WTC11 (cell line): ENCODE data around the gene DGKG. TPM values are rescaled to one million over a fixed set of nuclear protein-coding genes. Genes with fewer than 3 reads are reported as not detected.

Source experiments
- ATAC-seq: fragments of 200-7000 bp; cut with Tn5 transposase; 2 replicates; pipeline ENCODE4 v1.10.0; 2021; ENCODE audit warnings: mild to moderate bottlenecking, moderate library complexity
- CTCF ChIA-PET: fragments of 300-600 bp; sonication (Branson Sonifier 250); formaldehyde crosslinking; loops from one replicate; lab custom pipeline; 2021; ENCODE audit warnings: antibody characterized with exemption; lab: Charles Lee
- POLR2A ChIA-PET: fragments of 350-600 bp; sonication (Branson Sonifier 250); formaldehyde crosslinking; loops from one replicate; lab custom pipeline; 2021; ENCODE audit warnings: antibody characterized with exemption; lab: Charles Lee
- DNase-seq: peaks from one replicate; pipeline ENCODE4 v3.0.0; 2021; ENCODE audit warnings: low spot score
- H3K27ac Mint-ChIP-seq: 2 replicates; pipeline ENCODE4 v1.8.0; 2021; ENCODE audit warnings: mixed read lengths
- H3K27me3 Mint-ChIP-seq: 2 replicates; pipeline ENCODE4 v1.8.0; 2021; ENCODE audit warnings: low read depth, mild to moderate bottlenecking, moderate library complexity, mixed read lengths
- H3K36me3 Mint-ChIP-seq: 2 replicates; pipeline ENCODE4 v1.8.0; 2021; ENCODE audit warnings: mixed read lengths
- H3K4me1 Mint-ChIP-seq: 2 replicates; pipeline ENCODE4 v1.8.0; 2022; ENCODE audit warnings: mixed read lengths
- H3K4me3 Mint-ChIP-seq: 2 replicates; pipeline ENCODE4 v1.8.0; 2021; ENCODE audit warnings: mild to moderate bottlenecking, moderate library complexity, mixed read lengths
- H3K9me3 Mint-ChIP-seq: 2 replicates; pipeline ENCODE4 v1.8.0; 2021; ENCODE audit warnings: mixed read lengths
- E2F1 ChIP-seq: sonication (generic); formaldehyde crosslinking; IDR thresholded peaks from 2 replicates; pipeline ENCODE4 v1.8.0; 2022; ENCODE audit warnings: mild to moderate bottlenecking, missing genetic modification reagents
- E2F5 ChIP-seq: sonication (generic); formaldehyde crosslinking; IDR thresholded peaks from 2 replicates; pipeline ENCODE4 v1.8.1; 2022; ENCODE audit warnings: mild to moderate bottlenecking, moderate library complexity, missing genetic modification reagents
- GRHL2 ChIP-seq: fragments of 250-450 bp; sonication (Bioruptor Pico); IDR thresholded peaks from 2 replicates; pipeline ENCODE4 v1.8.0; 2022; ENCODE audit warnings: mild to moderate bottlenecking, moderate library complexity; ENCODE audit not compliant: insufficient replicate concordance, severe bottlenecking
- MXD4 ChIP-seq: fragments of 250-450 bp; sonication (Bioruptor Pico); IDR thresholded peaks from 2 replicates; pipeline ENCODE4 v1.8.0; 2021; ENCODE audit warnings: mild to moderate bottlenecking, moderate library complexity, borderline replicate concordance
- NFATC4 ChIP-seq: fragments of 250-450 bp; sonication (Bioruptor Pico); IDR thresholded peaks from 2 replicates; pipeline ENCODE4 v1.9.0; 2021; ENCODE audit warnings: mild to moderate bottlenecking
- NFE2L1 ChIP-seq: sonication (generic); formaldehyde crosslinking; IDR thresholded peaks from 2 replicates; pipeline ENCODE4 v1.8.1; 2023; ENCODE audit warnings: missing genetic modification reagents
- NR2C2 ChIP-seq: sonication (generic); formaldehyde crosslinking; IDR thresholded peaks from 2 replicates; pipeline ENCODE4 v1.8.0; 2022; ENCODE audit warnings: mild to moderate bottlenecking, missing genetic modification reagents
- NR3C1 ChIP-seq: sonication (generic); formaldehyde crosslinking; conservative IDR thresholded peaks from 2 replicates; pipeline ENCODE4 v1.8.1; 2023; ENCODE audit warnings: low read depth, mild to moderate bottlenecking, missing genetic modification reagents
- TP53 ChIP-seq: sonication (generic); formaldehyde crosslinking; IDR thresholded peaks from 2 replicates; pipeline ENCODE4 v1.8.1; 2023; ENCODE audit warnings: mild to moderate bottlenecking, missing genetic modification reagents
- USF2 ChIP-seq: sonication (generic); formaldehyde crosslinking; IDR thresholded peaks from 2 replicates; pipeline ENCODE4 v1.8.1; 2023; ENCODE audit warnings: mild to moderate bottlenecking, missing genetic modification reagents, moderate library complexity
- ZNF232 ChIP-seq: sonication (generic); formaldehyde crosslinking; IDR thresholded peaks from 2 replicates; pipeline ENCODE4 v1.8.0; 2022; ENCODE audit warnings: mild to moderate bottlenecking, missing genetic modification reagents
- ZNF396 ChIP-seq: fragments of 250-450 bp; sonication (Bioruptor Pico); IDR thresholded peaks from 2 replicates; pipeline ENCODE4 v1.8.0; 2021; ENCODE audit warnings: mild to moderate bottlenecking, moderate library complexity, borderline replicate concordance
- ZNF416 ChIP-seq: fragments of 250-450 bp; sonication (Bioruptor Pico); IDR thresholded peaks from 2 replicates; pipeline ENCODE4 v1.9.0; 2021; ENCODE audit warnings: mild to moderate bottlenecking, inconsistent platforms
- ZNF671 ChIP-seq: fragments of 250-450 bp; sonication (Bioruptor Pico); IDR thresholded peaks from 2 replicates; pipeline ENCODE4 v1.8.0; 2021; ENCODE audit warnings: mild to moderate bottlenecking
- total RNA-seq: library from RNA; stranded (reverse); gene quantifications from 3 replicates; pipeline ENCODE4 v1.2.3, GENCODE V29; 2021
- TF ChIP-seq, protein P1 (sequence below): sonication (generic); formaldehyde crosslinking; IDR thresholded peaks from 2 replicates; pipeline ENCODE4 v1.8.1; 2023; ENCODE audit warnings: mild to moderate bottlenecking, missing genetic modification reagents, moderate library complexity
- TF ChIP-seq, protein P2 (sequence below): sonication (generic); formaldehyde crosslinking; IDR thresholded peaks from 2 replicates; pipeline ENCODE4 v1.8.0; 2022; ENCODE audit warnings: mild to moderate bottlenecking, missing genetic modification reagents
- TF ChIP-seq, protein P3 (sequence below): sonication (generic); formaldehyde crosslinking; conservative IDR thresholded peaks from 2 replicates; pipeline ENCODE4 v1.8.1; 2023; ENCODE audit warnings: mild to moderate bottlenecking, low read depth, missing genetic modification reagents, moderate library complexity
- TF ChIP-seq, protein P4 (sequence below): fragments of 200-600 bp; IDR thresholded peaks from 2 replicates; pipeline ENCODE4 v1.8.0; 2022; ENCODE audit warnings: antibody characterized with exemption

The DGKG gene
- total RNA-seq, 1 experiment from 2014 or later = 0.92 TPM

DNA sequence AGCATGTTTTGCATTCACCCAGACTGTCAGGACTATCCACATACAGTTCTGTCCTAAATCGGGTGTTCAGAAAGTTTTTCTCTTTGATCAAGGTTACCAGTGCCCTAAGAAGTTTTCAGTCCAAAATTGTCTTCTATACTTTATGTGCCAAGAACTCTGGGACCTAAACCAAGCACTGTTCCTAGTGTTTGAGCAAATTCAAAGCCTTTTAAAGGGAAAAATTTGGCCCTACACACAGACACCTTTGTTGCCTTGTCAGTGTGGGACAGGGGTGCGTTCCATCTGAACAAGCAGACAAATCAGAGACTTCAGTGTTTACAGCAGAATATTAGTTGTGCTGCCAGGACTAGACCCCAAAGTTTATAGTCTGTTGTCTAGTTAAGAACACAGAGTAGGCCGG is 50.6 kb downstream of the DGKG start:
- Mint-ChIP-seq H3K4me3 (no peak overlapping the region), H3K9me3 (no peaks in the 10 kb centered on the region), H3K27me3 (no peaks in the 10 kb centered on the region), H3K4me1 (peaks cover 8% of the 10 kb centered on the region), H3K36me3 (no peaks in the 10 kb centered on the region), H3K27ac (no peak overlapping the region)
- ChIA-PET CTCF (interaction anchor here (1.0 to 1.3 kb wide), 3 partner anchors 22 to 533 kb away, joined by 3 to 5 read pairs (median 4); no protein-coding TSS in a partner anchor), POLR2A (no interaction called here)
- ATAC-seq = no peak
- DNase-seq = no peak
- TF ChIP-seq E2F1 (no peak), USF2 (CRISPR knock-in tag) (no peak), NR3C1 (CRISPR knock-in tag) (no peak)
- TF ChIP-seq, protein P1, sequence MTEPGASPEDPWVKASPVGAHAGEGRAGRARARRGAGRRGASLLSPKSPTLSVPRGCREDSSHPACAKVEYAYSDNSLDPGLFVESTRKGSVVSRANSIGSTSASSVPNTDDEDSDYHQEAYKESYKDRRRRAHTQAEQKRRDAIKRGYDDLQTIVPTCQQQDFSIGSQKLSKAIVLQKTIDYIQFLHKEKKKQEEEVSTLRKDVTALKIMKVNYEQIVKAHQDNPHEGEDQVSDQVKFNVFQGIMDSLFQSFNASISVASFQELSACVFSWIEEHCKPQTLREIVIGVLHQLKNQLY (CRISPR knock-in tag) = no peak
- TF ChIP-seq, protein P2, sequence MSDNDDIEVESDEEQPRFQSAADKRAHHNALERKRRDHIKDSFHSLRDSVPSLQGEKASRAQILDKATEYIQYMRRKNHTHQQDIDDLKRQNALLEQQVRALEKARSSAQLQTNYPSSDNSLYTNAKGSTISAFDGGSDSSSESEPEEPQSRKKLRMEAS (CRISPR knock-in tag) = no peak

DNA sequence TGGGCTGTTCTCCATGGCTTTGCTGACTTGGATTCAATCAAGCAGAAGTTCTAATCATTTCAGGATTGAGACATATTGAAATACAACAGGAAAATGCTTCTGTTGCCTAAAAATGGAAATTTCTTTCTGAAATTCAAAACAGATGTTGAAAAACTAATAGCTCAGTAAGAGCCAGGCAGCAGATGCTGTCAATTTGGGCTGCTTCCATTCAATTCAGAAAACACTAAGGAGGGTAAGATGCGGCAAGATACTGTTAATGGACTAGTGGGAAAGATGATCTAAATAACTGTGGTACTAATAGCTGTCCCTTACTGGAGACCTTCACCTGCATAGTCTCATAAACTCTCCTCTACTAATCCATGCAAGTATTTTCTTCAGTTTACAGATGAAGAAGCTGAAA is 53.5 kb downstream of the DGKG start:
- no peak for ATAC-seq
- DNase-seq = no peak

More for the DNA sequence above, 53.5 kb downstream of the DGKG start:
- H3K4me1 Mint-ChIP-seq = peaks cover 10% of the 10 kb centered on the region
- no peaks in the 10 kb centered on the region for H3K9me3 Mint-ChIP-seq
- H3K27ac Mint-ChIP-seq = no peak overlapping the region
- TF ChIP-seq GRHL2 = no peak
- no peak for TF ChIP-seq NFE2L1 (CRISPR knock-in tag)
- TF ChIP-seq, protein P3, sequence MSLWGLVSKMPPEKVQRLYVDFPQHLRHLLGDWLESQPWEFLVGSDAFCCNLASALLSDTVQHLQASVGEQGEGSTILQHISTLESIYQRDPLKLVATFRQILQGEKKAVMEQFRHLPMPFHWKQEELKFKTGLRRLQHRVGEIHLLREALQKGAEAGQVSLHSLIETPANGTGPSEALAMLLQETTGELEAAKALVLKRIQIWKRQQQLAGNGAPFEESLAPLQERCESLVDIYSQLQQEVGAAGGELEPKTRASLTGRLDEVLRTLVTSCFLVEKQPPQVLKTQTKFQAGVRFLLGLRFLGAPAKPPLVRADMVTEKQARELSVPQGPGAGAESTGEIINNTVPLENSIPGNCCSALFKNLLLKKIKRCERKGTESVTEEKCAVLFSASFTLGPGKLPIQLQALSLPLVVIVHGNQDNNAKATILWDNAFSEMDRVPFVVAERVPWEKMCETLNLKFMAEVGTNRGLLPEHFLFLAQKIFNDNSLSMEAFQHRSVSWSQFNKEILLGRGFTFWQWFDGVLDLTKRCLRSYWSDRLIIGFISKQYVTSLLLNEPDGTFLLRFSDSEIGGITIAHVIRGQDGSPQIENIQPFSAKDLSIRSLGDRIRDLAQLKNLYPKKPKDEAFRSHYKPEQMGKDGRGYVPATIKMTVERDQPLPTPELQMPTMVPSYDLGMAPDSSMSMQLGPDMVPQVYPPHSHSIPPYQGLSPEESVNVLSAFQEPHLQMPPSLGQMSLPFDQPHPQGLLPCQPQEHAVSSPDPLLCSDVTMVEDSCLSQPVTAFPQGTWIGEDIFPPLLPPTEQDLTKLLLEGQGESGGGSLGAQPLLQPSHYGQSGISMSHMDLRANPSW (CRISPR knock-in tag) = no peak
- TF ChIP-seq ZNF396 (CRISPR knock-in tag) = no peak
- TF ChIP-seq ZNF416 (CRISPR knock-in tag) = no peak
- no peak for TF ChIP-seq E2F5 (CRISPR knock-in tag)
- TF ChIP-seq ZNF232 (CRISPR knock-in tag) = no peak
- TF ChIP-seq MXD4 (CRISPR knock-in tag) = no peak
- TF ChIP-seq, protein P4, sequence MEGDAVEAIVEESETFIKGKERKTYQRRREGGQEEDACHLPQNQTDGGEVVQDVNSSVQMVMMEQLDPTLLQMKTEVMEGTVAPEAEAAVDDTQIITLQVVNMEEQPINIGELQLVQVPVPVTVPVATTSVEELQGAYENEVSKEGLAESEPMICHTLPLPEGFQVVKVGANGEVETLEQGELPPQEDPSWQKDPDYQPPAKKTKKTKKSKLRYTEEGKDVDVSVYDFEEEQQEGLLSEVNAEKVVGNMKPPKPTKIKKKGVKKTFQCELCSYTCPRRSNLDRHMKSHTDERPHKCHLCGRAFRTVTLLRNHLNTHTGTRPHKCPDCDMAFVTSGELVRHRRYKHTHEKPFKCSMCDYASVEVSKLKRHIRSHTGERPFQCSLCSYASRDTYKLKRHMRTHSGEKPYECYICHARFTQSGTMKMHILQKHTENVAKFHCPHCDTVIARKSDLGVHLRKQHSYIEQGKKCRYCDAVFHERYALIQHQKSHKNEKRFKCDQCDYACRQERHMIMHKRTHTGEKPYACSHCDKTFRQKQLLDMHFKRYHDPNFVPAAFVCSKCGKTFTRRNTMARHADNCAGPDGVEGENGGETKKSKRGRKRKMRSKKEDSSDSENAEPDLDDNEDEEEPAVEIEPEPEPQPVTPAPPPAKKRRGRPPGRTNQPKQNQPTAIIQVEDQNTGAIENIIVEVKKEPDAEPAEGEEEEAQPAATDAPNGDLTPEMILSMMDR = no peak
- TF ChIP-seq NFATC4 (CRISPR knock-in tag) = no peak
- TF ChIP-seq NR2C2 (CRISPR knock-in tag) = no peak
- no peak for TF ChIP-seq TP53 (CRISPR knock-in tag)
- TF ChIP-seq ZNF671 (CRISPR knock-in tag) = no peak
- no peak overlapping the region for H3K4me3 Mint-ChIP-seq
- no peaks in the 10 kb centered on the region for H3K36me3 Mint-ChIP-seq
- ChIA-PET CTCF (interaction anchor here (1.2 kb wide), 1 partner anchor 232 kb away, joined by 4 read pairs; no protein-coding TSS in a partner anchor), POLR2A (no interaction called here)
- H3K27me3 Mint-ChIP-seq = no peaks in the 10 kb centered on the region
